HL-60 (cell line): ENCODE data around the gene RAB31.

Experiments
- CTCF ChIP-seq: IDR thresholded peaks from one replicate; pipeline ENCODE4 v1.5.1; 2011; ENCODE audit warnings: low read length, control low read depth, inconsistent platforms; ENCODE audit not compliant: insufficient read depth
- GABPA ChIP-seq: IDR thresholded peaks from 2 replicates; pipeline ENCODE4 v1.6.1; 2012; ENCODE audit warnings: low read depth
- SPI1 ChIP-seq: IDR thresholded peaks from 2 replicates; pipeline ENCODE4 v1.6.1; 2012; ENCODE audit warnings: low read depth, mild to moderate bottlenecking, borderline replicate concordance

DNA sequence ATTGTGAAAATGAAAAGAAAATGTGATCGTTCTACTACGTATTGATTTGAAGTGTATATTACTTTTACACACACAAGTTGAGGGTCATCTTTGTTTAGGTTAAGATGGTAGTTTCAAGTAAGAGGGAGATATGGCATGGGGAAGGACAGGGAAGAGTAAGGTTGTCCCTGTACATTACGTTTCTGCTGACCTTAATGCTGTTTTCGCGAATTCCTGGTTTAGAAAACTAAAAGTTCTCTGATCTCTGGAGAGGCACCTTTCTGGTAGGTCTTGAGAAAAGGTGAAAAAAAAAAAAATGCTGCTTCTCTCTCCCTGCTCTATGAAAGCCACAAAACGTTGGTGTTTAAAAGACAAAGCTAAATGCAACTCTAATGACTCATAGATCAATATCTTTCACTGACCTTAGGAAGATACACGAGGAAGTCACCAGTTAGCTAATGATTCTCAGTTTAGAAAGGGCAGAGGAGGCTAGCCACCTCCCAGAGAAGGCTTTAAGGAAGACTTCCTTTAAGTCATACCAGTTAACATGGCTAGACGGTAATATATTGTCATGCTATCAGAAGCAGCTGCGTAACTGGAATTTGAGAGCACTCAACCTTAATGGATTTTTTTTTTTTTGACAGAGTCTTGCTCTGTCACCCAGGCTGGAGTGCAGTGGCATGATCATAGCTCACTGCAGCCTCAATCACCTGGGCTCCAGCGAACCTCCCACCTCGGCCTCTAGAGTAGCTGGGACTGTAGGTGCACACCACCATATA, 190.9 kb downstream of the RAB31 start:
- no peak for TF ChIP-seq CTCF
- no peak for TF ChIP-seq GABPA
- no peak for TF ChIP-seq SPI1
